ENCODE measurements around the gene MAD1L1. TPM values are rescaled to one million over a fixed set of nuclear protein-coding genes. Genes with fewer than 3 reads are reported as not detected.

The MAD1L1 gene
- total RNA-seq, 2 donors from 2014 or later: 59.1 to 61.4 TPM

GRCh38 chr7:2138146-2138765 is 94.5 kb downstream of the MAD1L1 start:
- H3K27me3 Mint-ChIP-seq (ENCODE audit: insufficient read depth): no peaks in the 10 kb centered on the region
- DNase-seq: no peak
- H3K9ac ChIP-seq (ENCODE audit: extremely low read depth, low read length, poor library complexity, severe bottlenecking): no peak overlapping the region
- H3K4me3 ChIP-seq (ENCODE audit: low read length): no peak overlapping the region
- peak overlapping the region; percentile 35 for H3K27ac Mint-ChIP-seq
- H3K9me3 Mint-ChIP-seq: no peaks in the 10 kb centered on the region
- H3K27ac ChIP-seq (ENCODE audit: low read depth, low read length): no peak overlapping the region
- peaks cover 25% of the 10 kb centered on the region for H3K36me3 ChIP-seq (ENCODE audit: control insufficient read depth, insufficient read depth, low read length)
- no peaks in the 10 kb centered on the region for H3K27me3 ChIP-seq (ENCODE audit: control insufficient read depth, insufficient read depth, low read length, poor library complexity, severe bottlenecking)
- H3K9me3 ChIP-seq (ENCODE audit: control insufficient read depth, low read length): no peaks in the 10 kb centered on the region
- TF ChIP-seq CTCF (conservative IDR thresholded peaks at IDR 0.05): no peak
- no peaks in the 10 kb centered on the region for H3K4me1 Mint-ChIP-seq
- peaks cover 35% of the 10 kb centered on the region for H3K36me3 Mint-ChIP-seq (ENCODE audit: low read depth)
- H3K4me1 ChIP-seq (ENCODE audit: control insufficient read depth, insufficient read depth, low read length): no peaks in the 10 kb centered on the region
- H3K4me3 Mint-ChIP-seq: no peak overlapping the region
- WGBS, 2 experiments (ENCODE audit: insufficient coverage in 1 of 2, insufficient read length in 1 of 2): 93 to 95% methylated on average over 14 to 17 of the region's 17 CpGs

DNA sequence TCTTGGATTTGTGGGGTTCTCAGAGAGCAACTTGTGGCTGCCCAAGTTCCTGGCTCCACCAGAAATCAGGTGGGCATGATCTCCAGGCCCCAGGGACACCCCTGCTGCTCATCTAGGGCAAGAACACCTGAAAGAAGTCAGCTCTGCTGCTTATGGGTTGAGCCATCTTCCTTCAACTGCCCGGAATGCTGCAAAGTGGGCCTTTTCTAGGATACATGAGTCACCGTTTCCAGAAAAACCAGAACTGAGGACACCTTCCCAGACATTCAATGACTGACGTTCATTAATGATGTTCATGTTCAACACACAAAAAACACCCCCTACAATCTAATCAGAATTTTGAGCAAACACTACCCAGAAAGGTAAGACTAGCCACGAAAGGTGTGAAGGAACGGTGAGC is 98.0 kb downstream of the MAD1L1 start:
- no peak overlapping the region for H3K27ac Mint-ChIP-seq
- no peaks in the 10 kb centered on the region for H3K9me3 Mint-ChIP-seq
- Histone ChIP-seq H3K36me3 (ENCODE audit: control insufficient read depth, insufficient read depth, low read length) (peaks cover 31% of the 10 kb centered on the region), H3K9ac (ENCODE audit: extremely low read depth, low read length, poor library complexity, severe bottlenecking) (no peak overlapping the region), H3K27me3 (ENCODE audit: control insufficient read depth, insufficient read depth, low read length, poor library complexity, severe bottlenecking) (no peaks in the 10 kb centered on the region), H3K4me3 (ENCODE audit: low read length) (no peak overlapping the region), H3K9me3 (ENCODE audit: control insufficient read depth, low read length) (no peaks in the 10 kb centered on the region), H3K4me1 (ENCODE audit: control insufficient read depth, insufficient read depth, low read length) (no peaks in the 10 kb centered on the region), H3K27ac (ENCODE audit: low read depth, low read length) (no peak overlapping the region)
- no peaks in the 10 kb centered on the region for H3K4me1 Mint-ChIP-seq
- TF ChIP-seq CTCF (conservative IDR thresholded peaks at IDR 0.05): no peak
- no peak overlapping the region for H3K4me3 Mint-ChIP-seq
- no peak for DNase-seq
- WGBS, 2 experiments (ENCODE audit: insufficient coverage in 1 of 2, insufficient read length in 1 of 2): 92 to 97% methylated on average over 5 of the region's 5 CpGs
- peaks cover 38% of the 10 kb centered on the region for H3K36me3 Mint-ChIP-seq (ENCODE audit: low read depth)
- H3K27me3 Mint-ChIP-seq (ENCODE audit: insufficient read depth): no peaks in the 10 kb centered on the region

DNA sequence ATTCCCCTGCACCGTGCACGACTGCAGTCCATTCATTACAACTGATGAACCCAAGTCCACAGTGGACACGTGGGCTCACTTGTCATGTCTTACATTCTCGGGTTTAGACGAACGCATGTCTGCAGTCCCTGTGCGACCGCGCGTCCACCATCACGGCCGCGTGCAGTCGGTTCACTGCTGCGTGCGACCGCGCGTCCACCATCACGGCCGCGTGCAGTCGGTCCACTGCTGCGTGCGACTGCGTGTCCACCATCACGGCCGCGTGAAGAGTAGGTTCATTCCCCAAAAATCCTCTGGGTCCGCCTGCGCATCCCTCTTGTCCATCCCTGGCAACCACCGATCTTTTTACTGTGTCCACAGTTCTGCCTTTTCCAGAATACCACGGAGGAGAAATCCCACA is 100.5 kb downstream of the MAD1L1 start:
- Histone ChIP-seq H3K4me3 (ENCODE audit: low read length) (no peak overlapping the region), H3K36me3 (ENCODE audit: control insufficient read depth, insufficient read depth, low read length) (peaks cover 31% of the 10 kb centered on the region), H3K9ac (ENCODE audit: extremely low read depth, low read length, poor library complexity, severe bottlenecking) (no peak overlapping the region), H3K9me3 (ENCODE audit: control insufficient read depth, low read length) (no peaks in the 10 kb centered on the region), H3K4me1 (ENCODE audit: control insufficient read depth, insufficient read depth, low read length) (no peaks in the 10 kb centered on the region), H3K27me3 (ENCODE audit: control insufficient read depth, insufficient read depth, low read length, poor library complexity, severe bottlenecking) (no peaks in the 10 kb centered on the region), H3K27ac (ENCODE audit: low read depth, low read length) (no peak overlapping the region)
- no peaks in the 10 kb centered on the region for H3K4me1 Mint-ChIP-seq
- no peaks in the 10 kb centered on the region for H3K27me3 Mint-ChIP-seq (ENCODE audit: insufficient read depth)
- H3K27ac Mint-ChIP-seq: no peak overlapping the region
- WGBS, 2 experiments (ENCODE audit: insufficient coverage in 1 of 2, insufficient read length in 1 of 2): 94 to 95% methylated on average over 33 of the region's 33 CpGs
- H3K9me3 Mint-ChIP-seq: no peaks in the 10 kb centered on the region
- no peak for TF ChIP-seq CTCF (conservative IDR thresholded peaks at IDR 0.05)
- DNase-seq: no peak
- peaks cover 37% of the 10 kb centered on the region for H3K36me3 Mint-ChIP-seq (ENCODE audit: low read depth)
- no peak overlapping the region for H3K4me3 Mint-ChIP-seq

All from endodermal cell (in vitro differentiated cells).